Parietal lobe (tissue), 1 donor: ENCODE measurements around the gene MACIR. TPM values are rescaled to one million over a fixed set of nuclear protein-coding genes. Genes with fewer than 3 reads are reported as not detected.

ENCODE experiments used
- total RNA-seq: library from RNA; depleted of rRNA; stranded (reverse); fragments of >200 nt; gene quantifications from one replicate; pipeline ENCODE4 v1.2.3, GENCODE V29; 2014

The MACIR gene, protein sequence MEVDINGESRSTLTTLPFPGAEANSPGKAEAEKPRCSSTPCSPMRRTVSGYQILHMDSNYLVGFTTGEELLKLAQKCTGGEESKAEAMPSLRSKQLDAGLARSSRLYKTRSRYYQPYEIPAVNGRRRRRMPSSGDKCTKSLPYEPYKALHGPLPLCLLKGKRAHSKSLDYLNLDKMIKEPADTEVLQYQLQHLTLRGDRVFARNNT
- 39.4 TPM for total RNA-seq

DNA sequence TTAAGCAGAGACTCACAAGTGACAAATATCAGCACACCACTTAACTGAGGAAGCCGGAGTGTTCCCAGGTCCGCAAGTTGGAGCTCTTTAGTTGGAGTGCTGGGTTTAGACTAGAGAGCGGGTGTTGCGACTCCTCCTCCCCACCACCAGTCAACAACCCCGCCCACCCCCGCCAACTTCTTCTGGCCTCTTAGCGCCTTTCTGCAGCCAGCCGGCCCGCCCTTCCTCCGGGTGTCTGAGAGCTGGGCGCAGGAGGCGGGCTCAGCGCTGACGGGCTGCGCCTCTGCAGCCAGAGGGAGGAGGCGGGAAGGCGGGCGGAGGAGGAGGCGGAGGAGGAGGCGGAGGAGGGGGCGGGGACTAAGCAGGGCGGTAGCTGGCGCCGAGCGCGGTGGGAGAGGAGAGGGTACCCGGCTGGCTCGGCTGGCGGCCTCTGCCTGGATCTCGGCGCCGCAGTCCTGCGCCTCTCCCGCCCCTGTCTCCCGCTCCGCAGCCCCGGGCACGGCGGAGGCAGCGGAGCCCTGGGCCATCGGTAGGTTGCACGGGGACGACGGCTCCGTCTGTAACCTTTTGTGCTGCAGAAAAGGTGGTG, at the start of gene MACIR:
TSS of gene MACIR (plus strand) at position 396 of the 589 bp plus-strand sequence. CDS start 17,157 bp downstream, outside the sequence.

Other genes starting within 250 kb of the MACIR start
- 13.5 TPM for gene GIN1, start 138.6 kb upstream of the MACIR start, total RNA-seq
- 193 TPM for gene PPIP5K2, start 138.5 kb upstream of the MACIR start, total RNA-seq